ENCODE results near the gene CCDC167. TPM values are rescaled to one million over a fixed set of nuclear protein-coding genes. Genes with fewer than 3 reads are reported as not detected.

CCDC167 gene
- total RNA-seq, 1 donor from 2014 or later: 38.3 TPM

GRCh38 chr6:37483252-37483901 lies 16.3 kb downstream of the CCDC167 start:
- no peak overlapping the region for H3K4me3 Mint-ChIP-seq
- peaks cover 24% of the 10 kb centered on the region for H3K4me1 Mint-ChIP-seq (ENCODE audit: unreplicated experiment)
- peaks cover 10% of the 10 kb centered on the region for H3K36me3 Mint-ChIP-seq
- no peaks in the 10 kb centered on the region for H3K27me3 Mint-ChIP-seq
- H3K27ac Mint-ChIP-seq: no peak overlapping the region
- DNase-seq (ENCODE audit: extremely low spot score, unreplicated experiment): no peak
- H3K9me3 Mint-ChIP-seq: no peaks in the 10 kb centered on the region
- TF ChIP-seq CTCF (conservative IDR thresholded peaks at IDR 0.05): no peak

GRCh38 chr6:37482606-37483251 lies 17.0 kb downstream of the CCDC167 start:
- Mint-ChIP-seq H3K27ac (peak overlapping the region; percentile 34), H3K4me3 (peak overlapping the region; percentile 7), H3K36me3 (peaks cover 5% of the 10 kb centered on the region), H3K27me3 (no peaks in the 10 kb centered on the region), H3K4me1 (ENCODE audit: unreplicated experiment) (peaks cover 19% of the 10 kb centered on the region), H3K9me3 (no peaks in the 10 kb centered on the region)
- TF ChIP-seq CTCF (conservative IDR thresholded peaks at IDR 0.05): no peak
- DNase-seq (ENCODE audit: extremely low spot score, unreplicated experiment): no peak

GRCh38 chr6:37481711-37482605 lies 17.7 kb downstream of the CCDC167 start:
- Mint-ChIP-seq H3K36me3 (peaks cover 5% of the 10 kb centered on the region), H3K27ac (peak overlapping the region; percentile 71)
- no peak for DNase-seq (ENCODE audit: extremely low spot score, unreplicated experiment)

GRCh38 chr6:37480951-37481534 lies 18.6 kb downstream of the CCDC167 start:
- Mint-ChIP-seq H3K27me3 (no peaks in the 10 kb centered on the region), H3K9me3 (no peaks in the 10 kb centered on the region), H3K36me3 (peaks cover 5% of the 10 kb centered on the region), H3K4me3 (no peak overlapping the region), H3K4me1 (ENCODE audit: unreplicated experiment) (peaks cover 19% of the 10 kb centered on the region), H3K27ac (no peak overlapping the region)
- DNase-seq (ENCODE audit: extremely low spot score, unreplicated experiment): no peak
- TF ChIP-seq CTCF (conservative IDR thresholded peaks at IDR 0.05): no peak

More at GRCh38 chr6:37481711-37482605, 17.7 kb downstream of the CCDC167 start:
- Mint-ChIP-seq H3K4me3 (peak overlapping the region; percentile 7), H3K27me3 (no peaks in the 10 kb centered on the region), H3K9me3 (no peaks in the 10 kb centered on the region), H3K4me1 (ENCODE audit: unreplicated experiment) (peaks cover 19% of the 10 kb centered on the region)
- no peak for TF ChIP-seq CTCF (conservative IDR thresholded peaks at IDR 0.05)

GRCh38 chr6:37480118-37480736 lies 19.5 kb downstream of the CCDC167 start:
- DNase-seq (ENCODE audit: extremely low spot score, unreplicated experiment): no peak
- Mint-ChIP-seq H3K4me3 (no peak overlapping the region), H3K9me3 (no peaks in the 10 kb centered on the region), H3K36me3 (peaks cover 9% of the 10 kb centered on the region), H3K4me1 (ENCODE audit: unreplicated experiment) (peaks cover 21% of the 10 kb centered on the region), H3K27me3 (no peaks in the 10 kb centered on the region), H3K27ac (no peak overlapping the region)
- no peak for TF ChIP-seq CTCF (conservative IDR thresholded peaks at IDR 0.05)

Measured in type B pancreatic cell (in vitro differentiated cells).